22Rv1 (cell line): Measurements from ENCODE around the gene AGPAT4.

ENCODE experiments used
- CTCF ChIP-seq: fragments of 450-650 bp; IDR thresholded peaks from 2 replicates; pipeline ENCODE4 v1.5.1; 2017; ENCODE audit warnings: mild to moderate bottlenecking
- ZFX ChIP-seq: fragments of 450-650 bp; IDR thresholded peaks from 2 replicates; pipeline ENCODE4 v1.6.1; 2017; ENCODE audit warnings: antibody characterized with exemption, borderline replicate concordance

GRCh38 chr6:161191007-161191406 is 82.9 kb downstream of the AGPAT4 start:
- TF ChIP-seq CTCF (no peak), ZFX (no peak)
